Endothelial cell of umbilical vein (primary cell): Measurements from ENCODE around the gene TP53BP1.

Experiments
- CTCF ChIP-seq, 2 donors: IDR thresholded peaks; 1 replicate in 1 of 2; 2 replicates in 1 of 2; pipeline ENCODE4 v1.5.1; 2011; ENCODE audit warnings: low read length in 2 of 2, mild to moderate bottlenecking in 2 of 2, moderate library complexity in 2 of 2, control low read depth in 1 of 2, inconsistent platforms in 1 of 2, low read depth in 1 of 2; ENCODE audit not compliant: insufficient read depth in 1 of 2; ENCODE audit errors: extremely low read depth in 1 of 2
- EZH2 ChIP-seq: IDR thresholded peaks from 2 replicates; pipeline ENCODE4 v1.6.1; 2012; ENCODE audit warnings: borderline replicate concordance, low read depth, mild to moderate bottlenecking, moderate library complexity, low read length, inconsistent platforms; ENCODE audit not compliant: severe bottlenecking
- FOS ChIP-seq: IDR thresholded peaks from 2 replicates; pipeline ENCODE4 v1.6.1; 2011; ENCODE audit warnings: mild to moderate bottlenecking, low read length, moderate library complexity, borderline replicate concordance; ENCODE audit not compliant: insufficient read depth
- POLR2A ChIP-seq: IDR thresholded peaks from 2 replicates; pipeline ENCODE4 v1.6.1; 2012; ENCODE audit warnings: low read depth, mild to moderate bottlenecking, control low read depth, low read length
- POLR2AphosphoS5 ChIP-seq: IDR thresholded peaks from 2 replicates; pipeline ENCODE4 v1.6.1; 2012; ENCODE audit warnings: low read depth, mild to moderate bottlenecking, control low read depth, low read length, moderate library complexity; ENCODE audit not compliant: insufficient read depth
- TF ChIP-seq, protein P1 (sequence below): IDR thresholded peaks from 2 replicates; pipeline ENCODE4 v1.6.1; 2011; ENCODE audit not compliant: insufficient read depth, insufficient read length

DNA sequence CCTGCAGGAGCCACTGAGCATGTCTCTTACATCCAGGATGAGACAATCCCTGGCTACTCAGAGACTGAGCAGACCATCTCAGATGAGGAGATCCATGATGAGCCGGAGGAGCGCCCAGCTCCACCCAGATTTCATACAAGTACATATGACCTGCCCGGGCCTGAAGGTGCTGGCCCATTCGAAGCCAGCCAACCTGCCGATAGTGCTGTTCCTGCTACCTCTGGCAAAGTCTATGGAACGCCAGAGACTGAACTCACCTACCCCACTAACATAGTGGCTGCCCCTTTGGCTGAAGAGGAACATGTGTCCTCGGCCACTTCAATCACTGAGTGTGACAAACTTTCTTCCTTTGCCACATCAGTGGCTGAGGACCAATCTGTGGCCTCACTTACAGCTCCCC is 30.7 kb upstream of the TP53BP1 start:
- TF ChIP-seq CTCF (IDR thresholded peaks at IDR 0.05; ENCODE audit: extremely low read depth in 1 of 2, insufficient read depth in 1 of 2, low read depth in 1 of 2, low read length in 2 of 2), result no peak
- TF ChIP-seq POLR2A, result no peak
- TF ChIP-seq FOS, result no peak
- TF ChIP-seq EZH2, result no peak
- no peak for TF ChIP-seq POLR2AphosphoS5
- TF ChIP-seq, protein P1, sequence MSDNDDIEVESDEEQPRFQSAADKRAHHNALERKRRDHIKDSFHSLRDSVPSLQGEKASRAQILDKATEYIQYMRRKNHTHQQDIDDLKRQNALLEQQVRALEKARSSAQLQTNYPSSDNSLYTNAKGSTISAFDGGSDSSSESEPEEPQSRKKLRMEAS, result no peak
